Measurements from ENCODE around the gene IL16.

DNA sequence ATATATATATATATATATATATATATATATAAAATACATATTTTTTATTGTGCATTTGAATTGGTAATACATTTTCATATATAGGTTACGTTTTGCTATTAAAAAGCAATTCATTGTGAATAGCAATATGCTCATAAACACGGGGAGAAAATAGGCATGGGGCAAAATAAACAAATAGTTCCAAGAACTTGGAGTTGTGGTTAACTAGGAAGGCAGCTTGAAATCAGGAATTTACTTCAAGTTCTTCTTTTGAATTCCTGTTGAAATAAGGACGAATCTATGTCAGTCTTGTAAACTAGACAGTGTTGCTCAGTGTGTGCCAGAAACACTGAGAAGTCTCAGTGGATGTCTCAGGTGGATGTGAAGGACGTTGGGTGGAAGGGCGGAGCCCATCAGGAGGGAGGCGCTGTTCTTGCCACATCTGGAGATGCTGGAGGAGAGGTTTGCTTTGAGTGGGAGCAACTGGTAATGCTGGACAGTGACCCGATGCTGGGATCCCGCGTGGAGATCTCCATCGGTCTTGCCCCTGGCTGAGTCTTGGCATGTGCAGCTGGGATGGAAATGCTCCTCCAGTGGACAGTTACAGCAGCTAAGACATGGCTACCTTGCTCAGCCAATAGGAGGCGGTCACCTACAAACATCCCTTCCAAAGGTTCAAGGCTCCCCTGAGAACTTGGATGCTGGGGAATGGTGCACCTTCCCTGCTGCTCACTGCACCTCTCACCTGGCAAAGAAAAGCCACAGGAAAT is 2.5 kb downstream of the IL16 start:
- TF ChIP-seq POLR2AphosphoS5 (IDR thresholded peaks at IDR 0.05; ENCODE audit: low read depth, low read length) (no peak), TAF1 (IDR thresholded peaks at IDR 0.05; ENCODE audit: borderline replicate concordance, low read depth, low read length) (no peak)
